ENCODE results near the gene UNC5A. TPM values are rescaled to one million over a fixed set of nuclear protein-coding genes. Genes with fewer than 3 reads are reported as not detected.

UNC5A gene
- total RNA-seq, 1 experiment from 2014 or later: 0.07 TPM

- Histone ChIP-seq H3K36me3 (ENCODE audit: low read depth, low read length) (no peaks in the 10 kb centered on the region), H3K4me3 (ENCODE audit: low read length) (0 out of 2 replicates have a peak overlapping the region, but pooled peaks have one; percentile 21), H3K27ac (ENCODE audit: low read length) (no peak overlapping the region), H3K9me2 (replicated peaks; ENCODE audit: low read length) (no peaks in the 10 kb centered on the region), H3K4me1 (ENCODE audit: insufficient read depth, low read length) (peaks cover 12% of the 10 kb centered on the region), H4K20me1 (ENCODE audit: low read length) (no peaks in the 10 kb centered on the region), H3K27me3 (ENCODE audit: low read length) (no peaks in the 10 kb centered on the region), H3K9me3 (ENCODE audit: low read length) (no peaks in the 10 kb centered on the region), H3K9ac (ENCODE audit: low read length) (no peak overlapping the region), H3K4me2 (ENCODE audit: low read length) (peak overlapping the region; percentile 73), H2AFZ (ENCODE audit: low read length) (peak overlapping the region; percentile 27; the same call in 1 of the 2 replicates), H3F3A (ENCODE audit: low read length, unreplicated experiment) (no peaks in the 10 kb centered on the region), H3K79me2 (ENCODE audit: low read length) (no peaks in the 10 kb centered on the region)
- DNase-seq (peak; percentile 55), ATAC-seq (peak; percentile 70)
- TF ChIP-seq EZH2 (IDR thresholded peaks at IDR 0.05; ENCODE audit: low read length, unreplicated experiment) (no peak), CTCF (conservative IDR thresholded peaks at IDR 0.05; ENCODE audit: low read depth, low read length) (no peak), EZH2phosphoT487 (IDR thresholded peaks at IDR 0.05; ENCODE audit: borderline replicate concordance, low read length) (no peak)
- BruUV-seq (replicated peaks): no TSS peak
- intact Hi-C loops (cut with micrococcal nuclease): no loop called here
- ChIA-PET CTCF (no interaction called here), POLR2A (ENCODE audit: unreplicated experiment) (no interaction called here)
These were observed 13.9 kb upstream of the UNC5A start for GRCh38 chr5:176796411-176796810.

GRCh38 chr5:176796970-176797369, 13.4 kb upstream of the UNC5A start:
- TF ChIP-seq CTCF (conservative IDR thresholded peaks at IDR 0.05; ENCODE audit: low read depth, low read length) (no peak), EZH2phosphoT487 (IDR thresholded peaks at IDR 0.05; ENCODE audit: borderline replicate concordance, low read length) (no peak), EZH2 (IDR thresholded peaks at IDR 0.05; ENCODE audit: low read length, unreplicated experiment) (no peak)
- BruUV-seq (replicated peaks): no TSS peak
- Histone ChIP-seq H3K9me2 (replicated peaks; ENCODE audit: low read length) (no peaks in the 10 kb centered on the region), H3K4me1 (ENCODE audit: insufficient read depth, low read length) (peaks cover 12% of the 10 kb centered on the region), H3K27me3 (ENCODE audit: low read length) (no peaks in the 10 kb centered on the region), H3K27ac (ENCODE audit: low read length) (no peak overlapping the region), H3K9me3 (ENCODE audit: low read length) (no peaks in the 10 kb centered on the region), H3K4me3 (ENCODE audit: low read length) (no peak overlapping the region), H3K4me2 (ENCODE audit: low read length) (peak overlapping the region; percentile 73), H3K9ac (ENCODE audit: low read length) (no peak overlapping the region), H3K36me3 (ENCODE audit: low read depth, low read length) (no peaks in the 10 kb centered on the region), H2AFZ (ENCODE audit: low read length) (no peak overlapping the region), H3F3A (ENCODE audit: low read length, unreplicated experiment) (no peaks in the 10 kb centered on the region), H4K20me1 (ENCODE audit: low read length) (no peaks in the 10 kb centered on the region), H3K79me2 (ENCODE audit: low read length) (no peaks in the 10 kb centered on the region)
- CTCF ChIA-PET: no interaction called here
- DNase-seq (no peak), ATAC-seq (no peak)
- POLR2A ChIA-PET (ENCODE audit: unreplicated experiment): no interaction called here
- intact Hi-C loops (cut with micrococcal nuclease): no loop called here

GRCh38 chr5:176797456-176798050, 12.8 kb upstream of the UNC5A start:
- intact Hi-C loops (cut with micrococcal nuclease): no loop called here
- no peak for DNase-seq
- Histone ChIP-seq H3K27me3 (ENCODE audit: low read length) (no peaks in the 10 kb centered on the region), H3K9me2 (replicated peaks; ENCODE audit: low read length) (no peaks in the 10 kb centered on the region), H2AFZ (ENCODE audit: low read length) (no peak overlapping the region), H3K9ac (ENCODE audit: low read length) (no peak overlapping the region), H3K9me3 (ENCODE audit: low read length) (no peaks in the 10 kb centered on the region), H3K36me3 (ENCODE audit: low read depth, low read length) (no peaks in the 10 kb centered on the region), H3K4me1 (ENCODE audit: insufficient read depth, low read length) (peaks cover 12% of the 10 kb centered on the region), H4K20me1 (ENCODE audit: low read length) (no peaks in the 10 kb centered on the region), H3F3A (ENCODE audit: low read length, unreplicated experiment) (no peaks in the 10 kb centered on the region), H3K4me3 (ENCODE audit: low read length) (no peak overlapping the region), H3K27ac (ENCODE audit: low read length) (no peak overlapping the region), H3K4me2 (ENCODE audit: low read length) (no peak overlapping the region), H3K79me2 (ENCODE audit: low read length) (no peaks in the 10 kb centered on the region)
- ChIA-PET POLR2A (ENCODE audit: unreplicated experiment) (no interaction called here), CTCF (no interaction called here)
- TF ChIP-seq EZH2 (IDR thresholded peaks at IDR 0.05; ENCODE audit: low read length, unreplicated experiment) (no peak), EZH2phosphoT487 (IDR thresholded peaks at IDR 0.05; ENCODE audit: borderline replicate concordance, low read length) (no peak)
- BruUV-seq (replicated peaks): no TSS peak
- no peak for ATAC-seq

All from PC-3 (cell line).